Measurements from ENCODE around the gene GDI2.

DNA sequence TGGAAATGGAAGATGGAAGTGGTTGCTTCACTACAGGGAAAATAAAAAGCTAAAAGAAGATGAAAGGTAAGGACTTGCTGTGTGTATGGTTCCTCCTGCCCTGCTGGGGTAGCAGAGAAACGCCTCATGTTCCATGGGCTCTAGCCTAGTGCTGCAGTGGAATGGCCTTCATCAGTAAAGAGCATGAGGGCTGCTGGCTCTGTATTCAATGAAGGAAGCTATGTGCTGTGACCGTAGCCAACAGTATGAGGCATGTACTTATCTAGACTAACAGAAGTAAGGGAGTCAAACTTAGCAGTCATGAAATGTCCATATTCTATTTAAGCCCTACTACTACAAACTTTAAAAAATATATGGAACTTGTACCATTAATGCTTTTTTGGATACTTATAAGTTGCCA is 54.3 kb downstream of the GDI2 start:
- no peak for TF ChIP-seq POLR2A (IDR thresholded peaks at IDR 0.05)
- TF ChIP-seq, protein P1, sequence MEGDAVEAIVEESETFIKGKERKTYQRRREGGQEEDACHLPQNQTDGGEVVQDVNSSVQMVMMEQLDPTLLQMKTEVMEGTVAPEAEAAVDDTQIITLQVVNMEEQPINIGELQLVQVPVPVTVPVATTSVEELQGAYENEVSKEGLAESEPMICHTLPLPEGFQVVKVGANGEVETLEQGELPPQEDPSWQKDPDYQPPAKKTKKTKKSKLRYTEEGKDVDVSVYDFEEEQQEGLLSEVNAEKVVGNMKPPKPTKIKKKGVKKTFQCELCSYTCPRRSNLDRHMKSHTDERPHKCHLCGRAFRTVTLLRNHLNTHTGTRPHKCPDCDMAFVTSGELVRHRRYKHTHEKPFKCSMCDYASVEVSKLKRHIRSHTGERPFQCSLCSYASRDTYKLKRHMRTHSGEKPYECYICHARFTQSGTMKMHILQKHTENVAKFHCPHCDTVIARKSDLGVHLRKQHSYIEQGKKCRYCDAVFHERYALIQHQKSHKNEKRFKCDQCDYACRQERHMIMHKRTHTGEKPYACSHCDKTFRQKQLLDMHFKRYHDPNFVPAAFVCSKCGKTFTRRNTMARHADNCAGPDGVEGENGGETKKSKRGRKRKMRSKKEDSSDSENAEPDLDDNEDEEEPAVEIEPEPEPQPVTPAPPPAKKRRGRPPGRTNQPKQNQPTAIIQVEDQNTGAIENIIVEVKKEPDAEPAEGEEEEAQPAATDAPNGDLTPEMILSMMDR (IDR thresholded peaks at IDR 0.05), result no peak
